Coronary artery (tissue), 2 donors: ENCODE measurements around the gene DMWD.

Experiments used
- DNase-seq: peaks from one replicate; pipeline ENCODE4 v3.0.0-alpha.2; 2017; ENCODE audit warnings: low spot score
- H3K27ac ChIP-seq, 2 donors: fragments of 200-600 bp; sonication (generic); one replicate each; pipeline ENCODE4 v1.5.1; 2016 to 2019
- H3K4me3 ChIP-seq: fragments of 200-600 bp; sonication (generic); 2 replicates; pipeline ENCODE4 v1.5.1; 2016; ENCODE audit warnings: mild to moderate bottlenecking, moderate library complexity
- CTCF ChIP-seq: fragments of 200-600 bp; sonication (generic); IDR thresholded peaks from one replicate; pipeline ENCODE4 v1.5.1; 2019; ENCODE audit warnings: antibody characterized with exemption

DMWD gene

DNA sequence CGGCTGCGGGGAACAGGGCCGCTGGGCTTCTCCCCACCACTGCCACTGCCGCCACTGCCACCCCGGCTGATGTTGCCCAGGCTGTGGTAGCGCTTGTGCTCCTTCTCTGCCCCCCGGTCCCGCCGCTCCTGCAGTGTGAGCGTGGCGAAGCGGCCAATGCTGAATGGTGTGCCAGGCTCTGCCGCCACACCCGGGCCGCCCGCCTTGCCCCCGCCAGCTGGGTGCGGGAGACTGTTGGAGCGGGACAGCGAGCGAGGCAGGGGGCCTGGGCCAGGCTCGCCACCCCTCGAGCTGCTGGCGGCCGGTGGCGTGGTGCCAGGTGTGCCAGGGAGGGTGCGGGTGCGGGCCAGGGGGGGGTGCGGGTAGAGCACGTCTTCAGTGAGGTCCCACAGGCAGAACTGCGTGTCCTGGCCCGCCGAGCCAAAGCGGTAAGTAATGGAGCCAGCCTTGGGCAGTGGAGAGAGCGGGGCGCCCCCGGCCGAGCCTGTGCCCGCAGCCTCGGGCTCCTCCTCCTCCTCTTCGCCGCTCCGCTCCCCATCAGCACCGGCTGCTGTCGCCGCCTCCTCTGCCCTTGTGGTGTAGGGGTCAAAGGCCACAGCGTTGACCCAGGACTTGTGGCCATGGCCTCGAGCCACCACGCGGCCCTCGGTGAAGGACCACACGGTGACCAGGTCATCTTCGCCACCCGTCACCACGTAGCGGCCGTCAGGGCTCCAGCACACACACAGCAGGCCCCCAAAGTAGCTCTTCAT lies 6.7 kb downstream of the DMWD start:
- no peak for DNase-seq
- no peak overlapping the region for H3K4me3 ChIP-seq
- H3K27ac ChIP-seq, result peak overlapping the region; percentile 92 to 97
- no peak for TF ChIP-seq CTCF

- peak overlapping the region; percentile 92 to 97 for H3K27ac ChIP-seq
- DNase-seq, result no peak
- no peak for TF ChIP-seq CTCF
These were observed 7.5 kb downstream of the DMWD start for GRCh38 chr19:45785097-45785496.

DNA sequence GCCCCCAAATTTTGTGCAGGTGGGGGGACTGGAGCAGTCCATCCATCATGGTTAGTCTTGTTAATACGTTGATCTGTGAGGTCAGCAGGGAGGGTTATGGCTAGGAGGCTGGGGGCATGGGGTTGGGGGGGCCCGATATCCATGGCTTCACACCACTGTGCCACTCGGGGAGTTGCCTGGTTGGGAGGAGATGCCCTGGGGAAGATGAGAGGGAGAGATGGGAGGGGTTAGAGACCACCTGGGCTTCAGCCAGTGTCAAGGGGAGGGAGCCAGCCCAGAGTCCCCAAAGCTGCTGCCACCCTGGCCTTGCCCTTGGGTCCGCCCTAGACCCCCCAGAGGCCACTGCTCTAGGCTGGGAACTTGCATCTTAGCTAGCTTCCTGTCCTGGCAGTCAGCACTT lies 8.5 kb downstream of the DMWD start:
- no peak for TF ChIP-seq CTCF
- no peak for DNase-seq
- H3K4me3 ChIP-seq, result peak overlapping the region; percentile 69

More at GRCh38 chr19:45785097-45785496, 7.5 kb downstream of the DMWD start:
- H3K4me3 ChIP-seq, result no peak overlapping the region

DNA sequence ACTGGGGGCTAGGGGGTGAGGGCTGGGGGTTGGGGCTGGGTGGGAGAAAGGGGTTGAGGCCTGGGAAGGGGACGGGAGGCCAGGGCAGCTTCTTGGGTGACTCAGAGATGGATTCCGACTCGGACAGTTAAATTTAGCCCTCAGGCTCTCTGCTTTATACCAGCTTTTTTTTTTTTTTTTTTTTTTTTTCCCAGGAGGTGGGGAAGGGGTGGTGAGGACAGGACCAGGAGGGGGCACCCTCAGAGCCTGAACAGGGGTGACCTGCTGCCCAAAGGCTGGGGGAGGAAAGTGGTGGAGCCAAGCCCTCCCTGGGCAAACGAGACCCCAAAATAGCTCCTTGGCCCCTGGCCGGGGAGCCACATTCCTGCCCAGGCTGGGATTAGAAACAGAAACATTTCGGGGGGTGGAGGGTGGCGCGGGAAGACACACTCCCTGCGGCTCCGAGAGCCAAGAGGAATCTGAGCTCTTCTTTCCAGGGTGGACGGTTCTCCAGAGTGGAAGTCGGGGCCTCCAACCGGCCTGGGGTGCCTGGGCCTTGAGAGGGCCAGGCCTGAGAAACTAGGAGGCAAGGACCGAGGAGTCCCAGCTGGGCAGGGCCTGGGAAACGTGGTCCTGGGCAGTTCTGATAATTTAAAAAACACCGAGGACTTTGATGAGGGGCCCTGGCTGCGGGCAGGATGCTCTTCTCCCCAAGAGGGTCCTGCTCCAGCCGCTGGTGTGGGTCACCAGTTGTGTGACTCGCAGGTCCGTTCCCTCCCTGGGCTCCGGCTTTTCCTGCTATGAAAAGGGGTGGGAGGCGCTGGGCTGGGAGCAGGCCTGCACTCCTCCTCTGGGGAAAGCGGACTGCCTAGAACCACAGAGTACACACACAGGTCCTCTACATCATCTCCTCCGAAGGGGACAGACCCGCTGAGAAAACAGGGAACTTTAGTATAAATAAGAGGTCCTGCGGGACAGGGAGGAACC lies 9.5 kb downstream of the DMWD start:
- Histone ChIP-seq H3K4me3 (peak overlapping the region; percentile 69), H3K27ac (peak overlapping the region; percentile 92 to 97)
- peak; percentile 94 for DNase-seq
- TF ChIP-seq CTCF, result no peak

More for the DNA sequence above, 8.5 kb downstream of the DMWD start:
- H3K27ac ChIP-seq, result peak overlapping the region; percentile 92 to 97

DNA sequence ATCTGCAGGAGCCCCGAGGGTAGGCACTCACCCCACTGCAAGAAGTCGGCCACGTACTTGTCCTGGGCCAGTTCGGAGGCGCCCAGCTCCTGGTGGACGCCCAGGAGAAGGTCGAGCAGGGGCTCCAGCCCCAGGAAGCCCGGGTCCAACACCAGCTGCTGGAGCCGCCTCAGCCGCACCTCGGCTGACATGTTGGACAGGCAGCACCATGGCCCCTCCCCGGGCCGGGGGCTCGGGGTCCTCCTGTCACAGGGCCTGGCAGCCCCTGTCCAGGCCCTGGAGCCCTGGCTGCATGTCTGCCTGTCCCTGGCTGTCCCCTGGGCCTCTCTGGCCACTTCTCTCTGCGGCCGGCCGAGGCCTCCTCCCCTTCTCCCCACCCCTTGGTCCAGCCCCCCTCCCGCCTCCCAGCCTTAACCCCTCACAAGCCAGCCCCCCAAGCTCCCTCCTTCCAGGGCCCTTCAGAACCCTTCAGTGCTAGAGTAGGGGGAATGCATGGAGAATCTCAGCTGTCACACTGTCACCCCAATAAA lies 10.4 kb downstream of the DMWD start, which contains the start of gene DMPK:
DMPK (minus strand) TSS at position 329 of the 530 bp plus-strand sequence; CDS start at position 191, 138 bp downstream.
- DNase-seq, result no peak
- TF ChIP-seq CTCF, result no peak
- peak within 1 kb of the TSS; percentile 69 for H3K4me3 ChIP-seq
- H3K27ac ChIP-seq, result peak within 1 kb of the TSS; percentile 92 to 97

DNA sequence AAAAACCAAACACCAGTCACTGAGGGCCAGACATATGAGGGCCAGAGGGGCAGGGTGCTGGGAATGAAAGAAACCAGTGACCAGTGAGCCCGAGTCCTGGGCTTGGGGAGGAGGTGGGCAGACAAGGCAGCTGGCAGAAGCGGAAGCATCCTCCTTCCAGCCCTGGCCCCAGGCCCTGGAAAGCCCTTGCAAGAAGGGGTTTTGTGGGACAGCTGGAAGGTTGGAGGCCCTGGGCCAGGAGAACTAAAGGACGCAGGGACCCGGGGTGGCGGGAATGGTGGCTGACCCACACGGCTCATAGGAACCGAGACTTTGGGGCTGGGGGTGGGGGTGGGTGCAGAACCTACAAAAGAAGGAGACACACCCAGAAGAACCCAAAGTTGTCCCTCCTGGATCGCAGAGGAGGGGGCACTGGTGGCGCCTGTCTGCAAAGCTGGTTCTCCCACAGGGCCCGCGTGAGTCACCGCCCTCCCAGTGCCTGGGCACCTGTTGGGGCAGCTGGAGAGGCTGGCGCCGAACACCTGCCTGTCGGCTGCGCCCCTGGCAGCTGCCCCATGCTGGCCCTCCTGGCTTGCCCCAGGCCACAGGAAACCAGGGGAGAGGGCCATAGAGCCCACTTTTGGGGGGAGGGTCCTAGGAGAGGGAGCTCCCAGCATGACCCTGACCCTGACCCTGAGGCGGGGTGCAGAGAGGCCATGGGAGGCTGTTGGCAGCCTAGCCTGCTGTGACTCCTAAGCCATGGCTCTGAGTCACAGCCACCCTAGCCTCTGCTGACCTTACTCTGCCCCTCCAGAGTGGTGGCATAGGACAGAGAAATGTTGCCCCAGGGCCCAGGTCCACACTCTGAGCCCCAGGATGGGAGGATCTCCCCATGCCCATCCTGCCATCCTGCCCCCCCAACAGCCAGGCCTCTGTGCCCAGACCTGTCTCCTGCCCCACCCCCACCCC lies 11.2 kb downstream of the DMWD start:
- Histone ChIP-seq H3K4me3 (peak overlapping the region; percentile 69), H3K27ac (peak overlapping the region; percentile 92 to 97)
- TF ChIP-seq CTCF, result no peak
- no peak for DNase-seq
